Measurements from ENCODE around the gene SETMAR. TPM values are rescaled to one million over a fixed set of nuclear protein-coding genes. Genes with fewer than 3 reads are reported as not detected.

Gene SETMAR
- total RNA-seq, 2 donors from 2014 or later: 8.1 to 8.8 TPM

Other genes with a start within 250 kb of the SETMAR start
- 10 to 100 TPM; 35.1 to 39.3 TPM for gene SUMF1, start 163.9 kb downstream of the SETMAR start, total RNA-seq
- 10 to 100 TPM in 1 of 2 donors, 1 to 10 TPM in 1; 8.9 to 21.2 TPM for gene ITPR1, start 190.0 kb downstream of the SETMAR start, total RNA-seq